Measurements from ENCODE around the gene TRIM65. TPM values are rescaled to one million over a fixed set of nuclear protein-coding genes. Genes with fewer than 3 reads are reported as not detected.

TRIM65 gene
- total RNA-seq, 1 donor from 2014 or later, result 43.2 TPM

GRCh38 chr17:75839942-75840798 lies 56.6 kb downstream of the TRIM65 start:
- DNase-seq (ENCODE audit: extremely low read depth, low read depth, low spot score), result no peak

Other genes with a start within 250 kb of the TRIM65 start
- 15.0 and 28.1 TPM in 2 replicates for gene RECQL5, start 229.8 kb downstream of the TRIM65 start, total RNA-seq
- 70.7 and 84.6 TPM in 2 replicates for gene SAP30BP, start 229.6 kb downstream of the TRIM65 start, total RNA-seq
- 0.76 and 4.8 TPM in 2 replicates for gene ITGB4, start 175.5 kb downstream of the TRIM65 start, total RNA-seq
- 40.6 and 56.0 TPM in 2 replicates for gene GALK1, start 131.8 kb downstream of the TRIM65 start, total RNA-seq
- gene UNK, start 112.1 kb downstream of the TRIM65 start, total RNA-seq, result 14.5 and 28.6 TPM in 2 replicates
- 1.1 and 1.6 TPM in 2 replicates for gene UNC13D, start 52.5 kb downstream of the TRIM65 start, total RNA-seq
- 66.6 and 74.7 TPM in 2 replicates for gene WBP2, start 41.6 kb downstream of the TRIM65 start, total RNA-seq
- 90.3 and 98.8 TPM in 2 replicates for gene TRIM47, start 18.4 kb downstream of the TRIM65 start, total RNA-seq
- 33.9 and 36.8 TPM in 2 replicates for gene MRPL38, start 7.9 kb upstream of the TRIM65 start, total RNA-seq
- 4.9 and 9.5 TPM in 2 replicates for gene FBF1, start 44.1 kb upstream of the TRIM65 start, total RNA-seq
- gene ACOX1, start 82.2 kb upstream of the TRIM65 start, total RNA-seq, result 45.0 and 47.4 TPM in 2 replicates
- 15.1 and 27.1 TPM in 2 replicates for gene TEN1, start 82.3 kb upstream of the TRIM65 start, total RNA-seq
- gene CDK3, start 103.9 kb upstream of the TRIM65 start, total RNA-seq, result 1.7 and 3.3 TPM in 2 replicates
- 0.06 and 1.2 TPM in 2 replicates for gene EVPL, start 130.4 kb upstream of the TRIM65 start, total RNA-seq
- 41.9 and 62.2 TPM in 2 replicates for gene SRP68, start 175.6 kb upstream of the TRIM65 start, total RNA-seq
- not detected in 2 replicates for gene GALR2, start 177.8 kb upstream of the TRIM65 start, total RNA-seq
- gene ZACN, start 182.2 kb upstream of the TRIM65 start, total RNA-seq, result not detected in 2 replicates
- 74.2 and 81.0 TPM in 2 replicates for gene EXOC7, start 206.8 kb upstream of the TRIM65 start, total RNA-seq
- gene FOXJ1, start 244.3 kb upstream of the TRIM65 start, total RNA-seq, result 0.18 and 0.39 TPM in 2 replicates

Measured in glomerular endothelial cell (primary cell).